GM12878 (cell line): Measurements from ENCODE around the gene SLC25A30. TPM values are rescaled to one million over a fixed set of nuclear protein-coding genes. Genes with fewer than 3 reads are reported as not detected.

Experiments
- ATAC-seq: fragments of 200-7000 bp; cut with Tn5 transposase; 3 replicates; pipeline ENCODE4 v1.9.1; 2020; ENCODE audit warnings: mild to moderate bottlenecking, moderate library complexity
- BruUV-seq: library from RNA; stranded (reverse); fragments of 400-500 nt; replicated peaks from 2 replicates; lab custom pipeline; 2021; lab: Mats Ljungman, UMichigan
- CTCF ChIA-PET: fragments of 300-600 bp; sonication (Branson Sonifier 250); formaldehyde crosslinking; extraction: SDS; loops from one replicate; lab custom pipeline; 2021; ENCODE audit warnings: inconsistent platforms; lab: Yijun Ruan, JAX
- POLR2A ChIA-PET: fragments of 350-600 bp; formaldehyde crosslinking; extraction: SDS; loops from one replicate; lab custom pipeline; 2021; ENCODE audit warnings: inconsistent platforms; lab: Charles Lee
- RAD21 ChIA-PET: fragments of 300-600 bp; sonication (Branson Sonifier 250); formaldehyde crosslinking; loops from one replicate; lab custom pipeline; 2023; ENCODE audit warnings: antibody characterized with exemption; ENCODE audit not compliant: unreplicated experiment; lab: Charles Lee
- SMC1A ChIA-PET: fragments of 300-600 bp; sonication (Branson Sonifier 250); formaldehyde crosslinking; loops from one replicate; lab custom pipeline; 2023; ENCODE audit not compliant: unreplicated experiment, uncharacterized antibody; lab: Charles Lee
- DNase-seq: peaks from one replicate; pipeline ENCODE4 v3.0.0-alpha.2; 2011; ENCODE audit warnings: low read depth, low spot score
- FAIRE-seq: peaks from 3 replicates; lab custom pipeline; 2011; peaks lifted over from hg19 to GRCh38; lab: Jason Lieb, UNC
- H2AFZ ChIP-seq: 2 replicates; pipeline ENCODE4 v1.6.0; 2011; ENCODE audit warnings: low read depth, low read length, control low read depth; ENCODE audit not compliant: control insufficient read depth
- H3K27ac ChIP-seq: 2 replicates; pipeline ENCODE4 v1.5.1; 2011; ENCODE audit warnings: control low read depth; ENCODE audit not compliant: control insufficient read depth, insufficient read depth
- H3K27me3 ChIP-seq, 2 experiments: replicated peaks in 1 of 2; 2 replicates each; pipeline versions ENCODE4 v1.6.0 to v1.6.1; 2011; ENCODE audit warnings: low read length in 1 of 2; ENCODE audit not compliant: control insufficient read depth in 2 of 2, insufficient read depth in 2 of 2
- H3K36me3 ChIP-seq, 2 experiments: 2 replicates each; pipeline ENCODE4 v1.5.1; 2011; ENCODE audit warnings: low read length in 1 of 2; ENCODE audit not compliant: control insufficient read depth in 2 of 2, insufficient read depth in 2 of 2
- H3K4me1 ChIP-seq: 2 replicates; pipeline ENCODE4 v1.6.1; 2011; ENCODE audit warnings: mild to moderate bottlenecking, low read length, moderate library complexity, mixed read lengths; ENCODE audit not compliant: control insufficient read depth, insufficient read depth
- H3K4me2 ChIP-seq: 2 replicates; pipeline ENCODE4 v1.6.0; 2011; ENCODE audit warnings: control low read depth; ENCODE audit not compliant: control insufficient read depth, insufficient read depth
- H3K4me3 ChIP-seq: fragments of 200-600 bp; sonication (generic); 2 replicates; pipeline ENCODE4 v1.5.1; 2016
- H3K79me2 ChIP-seq: 2 replicates; pipeline ENCODE4 v1.6.0; 2011; ENCODE audit warnings: low read length; ENCODE audit not compliant: control insufficient read depth, insufficient read depth
- H3K9ac ChIP-seq: 2 replicates; pipeline ENCODE4 v1.8.0; 2011; ENCODE audit warnings: low read length, control low read depth, mixed read lengths; ENCODE audit not compliant: control insufficient read depth, insufficient read depth
- H3K9me3 ChIP-seq: replicated peaks from 3 replicates; pipeline ENCODE4 v1.5.1; 2011; ENCODE audit warnings: mild to moderate bottlenecking, low read length; ENCODE audit not compliant: control insufficient read depth, insufficient read depth
- H4K20me1 ChIP-seq: 2 replicates; pipeline ENCODE4 v1.6.0; 2011; ENCODE audit not compliant: control insufficient read depth, insufficient read depth
- CREM ChIP-seq: IDR thresholded peaks from 2 replicates; pipeline ENCODE4 v1.6.1; 2014; ENCODE audit warnings: antibody characterized with exemption, low read depth
- EZH2 ChIP-seq: IDR thresholded peaks from 2 replicates; pipeline ENCODE4 v1.6.1; 2012; ENCODE audit warnings: low read depth, mild to moderate bottlenecking, control low read depth, inconsistent platforms, low read length, borderline replicate concordance; ENCODE audit not compliant: control insufficient read depth
- GABPA ChIP-seq: IDR thresholded peaks from 2 replicates; pipeline ENCODE4 v1.6.1; 2014; ENCODE audit warnings: antibody characterized with exemption, low read depth, mild to moderate bottlenecking, inconsistent platforms
- HDAC6 ChIP-seq: fragments of 200-600 bp; sonication (generic); IDR thresholded peaks from one replicate; pipeline ENCODE4 v1.8.0; 2017; ENCODE audit warnings: antibody characterized with exemption; ENCODE audit not compliant: unreplicated experiment
- NR2F1 ChIP-seq: fragments of 450-650 bp; conservative IDR thresholded peaks from 2 replicates; pipeline ENCODE4 v1.6.1; 2017; ENCODE audit warnings: mild to moderate bottlenecking
- REST ChIP-seq: IDR thresholded peaks from 2 replicates; pipeline ENCODE4 v1.6.1; 2012; ENCODE audit warnings: mild to moderate bottlenecking, low read depth, low read length
- SREBF2 ChIP-seq: IDR thresholded peaks from 2 replicates; pipeline ENCODE4 v1.6.1; 2012; ENCODE audit warnings: mild to moderate bottlenecking, low read length
- ZNF622 ChIP-seq: fragments of 450-650 bp; IDR thresholded peaks from 2 replicates; pipeline ENCODE4 v1.6.1; 2017; ENCODE audit warnings: mild to moderate bottlenecking, inconsistent platforms
- WGBS: methylation state at CpG from one replicate; pipeline ENCODE4 v1.1.6; 2016; ENCODE audit warnings: low lambda C conversion rate; ENCODE audit not compliant: insufficient replicate concordance, insufficient coverage; ENCODE audit errors: missing lambda C conversion rate; 5-methylcytosine and 5-hydroxymethylcytosine counted together
- in situ Hi-C: fragments of 300-500 bp; cut with MboI; formaldehyde crosslinking; loops from 9 replicates; pipeline ENCODE4 v1.14.3; 2018; ENCODE audit warnings: mixed read lengths
- intact Hi-C: fragments of 100-400 bp; cut with micrococcal nuclease; formaldehyde crosslinking; loops from one replicate; pipeline ENCODE4 v1.14.2; 2022; ENCODE audit not compliant: unreplicated experiment
- polyA plus RNA-seq, 11 experiments: library from polyadenylated mRNA; depleted of rRNA in 4 of 11; unstranded in 6 of 11; stranded (reverse) in 5 of 11; fragments of >200 nt; fragmentation: Nextera tagmentation in 4 of 11; fragmentation: Illumina TruSeq in 1 of 11; extraction: Ambion mirVana in 4 of 11; extraction: Trizol in 1 of 11; gene quantifications; 1 replicate in 1 of 11; 2 replicates in 10 of 11; pipeline versions ENCODE4 v1.2.1 to v1.2.3, GENCODE V29; 2011 to 2016; ENCODE audit warnings: inconsistent platforms in 2 of 11, missing spikeins in 2 of 11, low read depth in 1 of 11
- total RNA-seq, 4 experiments: library from RNA; depleted of rRNA in 3 of 4; stranded (reverse); fragments of >200 nt in 3 of 4; fragmentation: Illumina TruSeq in 1 of 4; extraction: Trizol in 1 of 4; gene quantifications; 2 replicates each; pipeline versions ENCODE4 v1.2.1 to v1.2.3, GENCODE V29; 2013 to 2021
- TF ChIP-seq, protein P1 (sequence below): fragments of 450-650 bp; conservative IDR thresholded peaks from 2 replicates; pipeline ENCODE4 v1.6.1; 2017; ENCODE audit warnings: mild to moderate bottlenecking, moderate library complexity
- TF ChIP-seq, protein P2 (sequence below): fragments of 450-650 bp; IDR thresholded peaks from 2 replicates; pipeline ENCODE4 v1.6.1; 2017; ENCODE audit warnings: mild to moderate bottlenecking, low read depth, inconsistent platforms; ENCODE audit not compliant: poor library complexity, severe bottlenecking

SLC25A30 gene
- total and polyA plus RNA-seq, 10 of the 15 experiments (the other 5 are each of a cell fraction or from before 2014, with no cell fraction given), result 2.4 to 18.0 (median 8.9) TPM

DNA sequence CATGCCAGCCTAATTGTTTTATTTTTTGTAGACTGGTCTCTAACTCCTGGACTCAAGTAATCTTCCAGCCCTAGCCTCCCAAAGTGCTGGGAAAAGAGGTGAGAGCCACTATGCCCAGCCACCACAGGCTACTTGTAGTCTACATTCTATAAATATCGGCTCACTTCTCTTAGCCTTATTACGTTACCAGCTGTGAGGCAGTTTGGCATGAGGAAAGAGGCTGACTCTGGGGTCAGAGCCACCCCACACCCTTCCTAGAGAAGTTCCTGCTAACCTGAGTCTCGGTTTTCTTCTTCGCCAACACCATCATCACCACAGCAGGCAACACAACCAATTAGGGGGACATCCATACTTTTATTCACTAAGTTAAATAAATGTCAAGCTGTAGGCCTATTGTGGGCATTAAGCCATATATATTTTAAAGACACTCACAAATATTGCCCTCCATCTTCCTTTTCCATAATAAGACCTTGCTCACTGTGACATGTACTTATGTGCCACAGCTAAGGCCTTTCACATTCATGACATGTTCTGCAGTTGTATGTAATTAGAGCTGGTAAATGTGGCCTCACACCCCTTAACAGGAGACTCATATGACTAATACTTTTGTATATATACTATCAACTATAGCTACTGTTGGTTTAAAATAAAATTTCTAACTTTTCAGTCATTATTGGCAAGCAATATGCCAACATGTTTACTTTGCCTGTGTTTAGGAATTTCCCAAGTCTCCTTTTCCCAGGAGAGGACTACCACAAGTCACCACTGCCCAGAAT lies 5.7 kb downstream of the SLC25A30 start (continued):
- TF ChIP-seq REST, result no peak
- TF ChIP-seq CREM, result no peak
- TF ChIP-seq GABPA, result no peak

- ATAC-seq (no peak), DNase-seq (no peak), FAIRE-seq (no peak)
- H3K9me3 ChIP-seq, result no peaks in the 10 kb centered on the region
- H3K4me1 ChIP-seq, result no peaks in the 10 kb centered on the region
- ChIA-PET POLR2A (no interaction called here), RAD21 (interaction anchor here (0.9 kb wide), 1 partner anchor 92 kb away, joined by 5 read pairs; no protein-coding TSS in a partner anchor), CTCF (interaction anchor here (3.3 kb wide), 1 partner anchor 18 kb away, joined by 17 read pairs; no protein-coding TSS in a partner anchor), SMC1A (interaction anchor here (0.8 to 1.1 kb wide), 2 partner anchors 19 to 59 kb away, joined by 3 to 4 read pairs; no protein-coding TSS in a partner anchor)
- H3K27me3 ChIP-seq, result no peaks in the 10 kb centered on the region
- 94% methylated on average over 4 of the region's 4 CpGs for WGBS
- TF ChIP-seq HDAC6 (no peak), ZNF622 (no peak), SREBF2 (no peak), NR2F1 (no peak), EZH2 (no peak)
- TF ChIP-seq, protein P1, sequence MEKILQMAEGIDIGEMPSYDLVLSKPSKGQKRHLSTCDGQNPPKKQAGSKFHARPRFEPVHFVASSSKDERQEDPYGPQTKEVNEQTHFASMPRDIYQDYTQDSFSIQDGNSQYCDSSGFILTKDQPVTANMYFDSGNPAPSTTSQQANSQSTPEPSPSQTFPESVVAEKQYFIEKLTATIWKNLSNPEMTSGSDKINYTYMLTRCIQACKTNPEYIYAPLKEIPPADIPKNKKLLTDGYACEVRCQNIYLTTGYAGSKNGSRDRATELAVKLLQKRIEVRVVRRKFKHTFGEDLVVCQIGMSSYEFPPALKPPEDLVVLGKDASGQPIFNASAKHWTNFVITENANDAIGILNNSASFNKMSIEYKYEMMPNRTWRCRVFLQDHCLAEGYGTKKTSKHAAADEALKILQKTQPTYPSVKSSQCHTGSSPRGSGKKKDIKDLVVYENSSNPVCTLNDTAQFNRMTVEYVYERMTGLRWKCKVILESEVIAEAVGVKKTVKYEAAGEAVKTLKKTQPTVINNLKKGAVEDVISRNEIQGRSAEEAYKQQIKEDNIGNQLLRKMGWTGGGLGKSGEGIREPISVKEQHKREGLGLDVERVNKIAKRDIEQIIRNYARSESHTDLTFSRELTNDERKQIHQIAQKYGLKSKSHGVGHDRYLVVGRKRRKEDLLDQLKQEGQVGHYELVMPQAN, result no peak
- TF ChIP-seq, protein P2, sequence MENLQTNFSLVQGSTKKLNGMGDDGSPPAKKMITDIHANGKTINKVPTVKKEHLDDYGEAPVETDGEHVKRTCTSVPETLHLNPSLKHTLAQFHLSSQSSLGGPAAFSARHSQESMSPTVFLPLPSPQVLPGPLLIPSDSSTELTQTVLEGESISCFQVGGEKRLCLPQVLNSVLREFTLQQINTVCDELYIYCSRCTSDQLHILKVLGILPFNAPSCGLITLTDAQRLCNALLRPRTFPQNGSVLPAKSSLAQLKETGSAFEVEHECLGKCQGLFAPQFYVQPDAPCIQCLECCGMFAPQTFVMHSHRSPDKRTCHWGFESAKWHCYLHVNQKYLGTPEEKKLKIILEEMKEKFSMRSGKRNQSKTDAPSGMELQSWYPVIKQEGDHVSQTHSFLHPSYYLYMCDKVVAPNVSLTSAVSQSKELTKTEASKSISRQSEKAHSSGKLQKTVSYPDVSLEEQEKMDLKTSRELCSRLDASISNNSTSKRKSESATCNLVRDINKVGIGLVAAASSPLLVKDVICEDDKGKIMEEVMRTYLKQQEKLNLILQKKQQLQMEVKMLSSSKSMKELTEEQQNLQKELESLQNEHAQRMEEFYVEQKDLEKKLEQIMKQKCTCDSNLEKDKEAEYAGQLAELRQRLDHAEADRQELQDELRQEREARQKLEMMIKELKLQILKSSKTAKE, result no peak
- no peak overlapping the region for H3K4me3 ChIP-seq
- in situ Hi-C loops (no loop called here), intact Hi-C loops (no loop called here)
- H3K4me2 ChIP-seq, result no peak overlapping the region
- H4K20me1 ChIP-seq, result no peaks in the 10 kb centered on the region
- no TSS peak for BruUV-seq
- no peak overlapping the region for H3K27ac ChIP-seq
- no peak overlapping the region for H2AFZ ChIP-seq
- no peak overlapping the region for H3K9ac ChIP-seq
- peaks cover 22% of the 10 kb centered on the region for H3K79me2 ChIP-seq
- H3K36me3 ChIP-seq, result peaks cover 6 to 7% of the 10 kb centered on the region in 2 experiments; a peak in 3 of 4 replicates
Observed at GRCh38 chr13:45411631-45412030, 6.5 kb downstream of the SLC25A30 start.
